GF-D8 (cell line): Measurements from ENCODE around the gene SRSF6.
"Not testable (repeated sequence)": the region's sequence is repeated elsewhere in the genome, so short reads cannot be mapped to it uniquely, and the experiment has no call there.

Experiments used
- DNase-seq: peaks from one replicate; lab custom pipeline; 2025; lab: John Stamatoyannopoulos, UW

Gene SRSF6

GRCh38 chr20:43477193-43477592, 19.5 kb downstream of the SRSF6 start:
- no peak for DNase-seq

- DNase-seq = no peak
Measured at GRCh38 chr20:43477619-43478018, 19.9 kb downstream of the SRSF6 start.

GRCh38 chr20:43490038-43490437, 32.3 kb downstream of the SRSF6 start:
- DNase-seq = no peak

DNA sequence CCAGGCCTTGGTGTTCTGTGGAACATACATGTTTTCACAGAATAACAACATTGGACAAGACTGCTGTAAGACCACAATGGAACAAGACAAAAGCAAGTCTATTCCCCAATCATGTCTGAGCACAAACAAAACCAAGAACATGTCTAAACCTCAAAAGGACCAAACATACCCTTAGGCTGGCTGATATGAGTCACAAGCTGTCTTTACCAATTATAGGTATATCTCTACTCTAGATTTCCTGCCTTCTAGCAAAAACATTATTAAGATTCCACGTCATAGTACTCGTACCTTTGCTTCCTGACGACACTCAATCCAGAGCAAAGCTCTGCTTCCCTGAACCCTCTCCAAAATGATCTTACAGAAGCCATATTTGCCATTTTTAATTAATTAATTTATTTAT, 34.4 kb downstream of the SRSF6 start:
- DNase-seq = no peak

DNA sequence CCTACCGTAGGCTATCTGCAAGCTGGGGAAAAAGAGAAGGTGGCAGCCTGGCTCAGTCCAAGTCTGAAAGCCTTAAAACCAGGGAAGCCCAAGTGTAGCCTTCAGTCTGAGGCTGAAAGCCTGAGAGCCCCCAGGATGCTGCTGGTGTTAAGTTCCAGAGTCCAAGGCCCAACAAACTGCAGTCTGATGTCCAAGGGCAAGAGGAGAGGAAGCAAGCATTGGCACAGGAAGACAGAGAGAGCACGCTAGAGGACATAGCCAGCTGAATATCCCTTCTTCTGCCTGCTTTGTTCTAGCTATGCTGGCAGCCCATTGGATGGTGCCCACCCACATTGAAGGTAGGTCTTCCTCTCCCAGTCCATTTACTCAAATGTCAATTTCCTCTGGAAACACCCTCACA, 37.7 kb downstream of the SRSF6 start:
- DNase-seq = no peak

DNA sequence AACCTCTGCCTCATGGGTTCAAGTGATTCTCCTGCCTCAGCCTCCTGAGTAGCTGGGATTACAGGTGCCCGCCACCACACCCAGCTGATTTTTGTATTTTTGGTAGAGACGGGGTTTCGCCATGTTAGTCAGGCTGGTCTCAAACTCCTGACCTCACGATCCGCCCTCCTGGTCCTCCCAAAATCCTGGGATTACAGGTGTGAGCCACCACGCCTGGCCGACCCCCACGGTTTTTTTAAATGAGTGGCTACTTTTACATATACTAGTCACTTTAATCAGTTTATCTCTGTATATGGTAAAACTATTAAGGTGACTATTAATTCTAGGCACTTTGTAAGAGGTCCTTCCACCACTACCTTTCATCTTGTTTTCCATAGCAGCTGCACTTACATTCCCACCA, 44.3 kb downstream of the SRSF6 start:
- not testable (repeated sequence) for DNase-seq

- DNase-seq = no peak
Measured at GRCh38 chr20:43506238-43506637, 48.5 kb downstream of the SRSF6 start.

DNA sequence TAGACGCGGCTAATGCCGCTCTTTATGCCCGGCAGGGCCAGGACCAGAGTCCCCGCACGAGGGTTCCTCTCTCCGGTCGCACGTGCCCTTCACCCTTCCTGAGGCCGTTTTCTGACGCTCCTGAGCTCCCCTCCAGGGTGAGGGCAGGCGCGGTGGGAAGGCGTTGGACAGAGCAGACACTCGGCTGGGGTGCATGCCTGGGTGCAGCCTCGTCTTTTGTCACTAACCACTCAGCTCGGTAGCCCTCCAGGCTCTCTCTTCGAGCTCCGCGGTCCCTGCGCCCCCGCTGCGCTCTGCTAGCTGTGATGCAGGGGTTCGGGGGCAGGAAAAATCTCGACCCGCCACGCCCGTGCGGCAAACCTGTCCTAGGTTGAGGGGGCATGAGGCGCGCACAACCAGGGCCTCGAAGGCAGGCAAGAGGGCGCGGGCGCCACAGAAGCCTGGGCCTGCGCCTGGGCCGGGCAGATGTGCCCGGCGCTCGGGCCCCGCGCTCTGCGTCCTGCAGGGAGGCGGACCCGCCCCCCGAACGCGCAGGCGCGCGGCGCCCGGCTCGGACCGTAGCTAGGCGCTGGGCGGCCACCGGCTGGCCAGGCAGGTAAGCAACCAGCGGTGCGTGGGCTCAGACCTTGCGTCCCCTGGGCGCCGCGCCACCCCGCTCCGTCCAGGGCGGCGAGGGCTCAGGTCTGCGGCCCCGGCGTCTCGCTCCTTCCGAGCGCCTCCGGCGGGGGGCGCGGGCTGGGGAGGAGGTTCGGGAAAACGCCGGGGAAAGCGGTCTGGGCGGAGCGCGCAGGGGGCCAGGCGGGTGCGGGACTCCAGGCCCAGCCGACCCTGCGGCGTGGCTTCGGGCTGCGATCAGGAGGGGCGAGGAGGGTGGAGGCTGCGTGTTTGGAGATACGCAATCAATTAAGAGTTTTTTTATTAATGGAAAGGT, 49.7 kb downstream of the SRSF6 start, which contains the start of gene L3MBTL1:
TSS of gene L3MBTL1 (plus strand) at position 548 of the 931 bp plus-strand sequence. CDS start 5,807 bp downstream, outside the sequence.
- no peak for DNase-seq

DNA sequence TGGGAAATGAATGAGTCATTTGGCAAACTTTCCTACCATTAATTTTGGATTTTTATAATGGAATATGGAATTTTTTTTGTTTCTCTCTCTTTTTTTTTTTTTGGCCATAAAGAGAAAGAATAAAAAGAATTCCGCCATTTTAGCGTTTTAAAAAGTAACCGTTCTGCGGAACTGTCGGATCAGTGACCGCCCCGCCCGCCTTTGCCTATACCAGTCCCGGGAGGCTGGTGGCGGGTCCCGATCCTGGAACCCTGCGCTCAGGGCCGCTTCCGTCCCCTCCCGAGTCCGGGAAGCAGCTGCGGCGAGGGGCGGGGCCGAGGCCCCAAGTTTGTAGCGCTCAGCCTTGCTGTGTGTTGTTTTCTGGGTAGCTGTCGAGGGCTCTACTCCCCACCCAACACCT, 50.4 kb downstream of the SRSF6 start:
- DNase-seq = no peak

DNA sequence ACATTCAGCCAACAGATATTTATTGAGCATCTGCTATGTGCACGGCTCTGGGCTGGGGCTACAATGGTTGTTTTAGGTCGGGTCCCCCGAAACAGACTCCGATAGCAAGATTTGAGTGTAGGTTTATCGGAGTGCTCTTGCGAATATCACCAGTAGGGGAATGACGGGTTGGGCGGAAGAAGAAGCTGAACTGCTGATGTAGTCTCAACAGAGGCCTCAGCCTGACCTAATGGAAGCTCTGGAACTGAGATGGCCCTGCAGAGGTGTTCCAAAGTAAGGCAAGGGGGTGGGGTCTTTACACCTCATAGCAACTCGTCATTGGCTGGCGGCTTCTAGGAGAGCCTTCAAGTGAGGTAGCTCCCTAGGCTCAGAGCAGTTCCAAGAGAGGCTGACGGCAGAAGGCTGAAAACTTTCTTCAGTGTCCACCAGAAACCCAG, 50.9 kb downstream of the SRSF6 start:
- no peak for DNase-seq

DNA sequence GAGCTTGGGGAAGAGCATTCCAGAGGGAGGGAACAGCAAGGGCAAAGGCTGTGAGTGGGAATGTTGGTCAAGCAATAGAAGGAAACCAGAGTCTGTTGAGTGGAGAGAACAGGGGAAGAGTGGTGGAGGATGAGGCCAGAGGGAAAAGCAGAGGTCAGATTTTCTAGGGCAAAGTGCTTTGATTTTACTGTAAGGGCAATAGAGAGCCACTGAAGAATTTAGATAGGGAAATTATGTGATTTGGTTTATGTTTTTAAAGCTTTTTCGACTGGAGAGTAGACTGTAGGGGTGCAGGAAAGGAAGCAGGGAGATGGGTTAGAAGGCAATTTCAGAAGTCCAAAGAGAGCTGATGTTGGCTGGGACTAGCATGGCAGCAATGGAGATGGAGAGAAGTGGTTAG, 54.2 kb downstream of the SRSF6 start:
- DNase-seq = no peak

DNA sequence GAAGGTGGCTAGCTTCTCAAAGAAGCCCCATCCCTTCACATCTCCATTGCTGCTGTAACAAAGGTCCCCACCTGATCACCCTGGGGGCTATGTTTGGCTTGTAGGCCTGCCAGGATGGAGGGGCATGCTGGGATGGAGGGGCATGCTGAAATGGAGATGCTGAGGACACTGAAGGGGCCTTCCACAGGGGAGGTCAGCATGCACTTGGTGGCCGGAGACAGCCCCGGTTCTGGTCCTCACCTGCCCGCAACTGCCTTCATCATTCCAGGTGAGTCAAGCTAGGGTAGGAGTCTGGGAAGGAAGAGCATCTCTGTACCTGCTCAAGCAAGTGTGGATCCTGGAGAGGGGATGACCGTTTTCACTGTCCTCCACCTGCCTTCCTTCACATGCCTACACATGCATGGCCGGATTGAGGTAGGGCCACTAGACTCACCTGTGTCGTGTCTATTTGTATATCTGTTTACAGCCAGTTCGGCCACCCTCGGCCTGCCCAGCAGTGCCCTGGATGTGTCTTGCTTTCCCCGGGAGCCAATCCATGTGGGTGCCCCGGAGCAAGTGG, 55.8 kb downstream of the SRSF6 start:
- no peak for DNase-seq
